CD4-positive, alpha-beta T cell (primary cell): ENCODE measurements around the gene ERC2. TPM values are rescaled to one million over a fixed set of nuclear protein-coding genes. Genes with fewer than 3 reads are reported as not detected.

Source experiments
- ATAC-seq: fragments of 200-7000 bp; cut with Tn5 transposase; one replicate; pipeline ENCODE4 v1.10.0; 2022; ENCODE audit warnings: mild to moderate bottlenecking; ENCODE audit not compliant: poor library complexity
- CTCF ChIA-PET: fragments of 350-600 bp; sonication (Branson Sonifier 250); formaldehyde crosslinking; loops from one replicate; lab custom pipeline; 2021; ENCODE audit warnings: antibody characterized with exemption, inconsistent platforms; lab: Charles Lee
- POLR2A ChIA-PET: fragments of 350-600 bp; sonication (Branson Sonifier 250); formaldehyde crosslinking; loops from one replicate; lab custom pipeline; 2021; ENCODE audit warnings: antibody characterized with exemption, inconsistent platforms; lab: Charles Lee
- DNase-seq, 14 experiments: peaks; one replicate each; pipeline ENCODE4 v3.0.0-alpha.2; 2013 to 2020; ENCODE audit warnings: mixed read lengths in 2 of 14
- H3K27ac ChIP-seq, 2 donors: one replicate each; pipeline versions ENCODE4 v1.5.1 to v1.7.0; 2013; ENCODE audit warnings: low read length in 2 of 2, low read depth in 1 of 2, mild to moderate bottlenecking in 1 of 2
- H3K27me3 ChIP-seq, 2 experiments: 1 replicate in 1 of 2; 2 replicates in 1 of 2; pipeline versions ENCODE4 v1.6.1 to v1.7.0; 2013; ENCODE audit warnings: low read length in 2 of 2, control low read depth in 1 of 2, mild to moderate bottlenecking in 1 of 2, moderate library complexity in 1 of 2; ENCODE audit not compliant: insufficient read depth in 2 of 2, control insufficient read depth in 1 of 2
- H3K36me3 ChIP-seq: one replicate; pipeline ENCODE4 v1.6.1; 2013; ENCODE audit warnings: low read length, control low read depth; ENCODE audit not compliant: insufficient read depth
- H3K4me1 ChIP-seq: one replicate; pipeline ENCODE4 v1.6.1; 2013; ENCODE audit warnings: low read length, control low read depth; ENCODE audit not compliant: insufficient read depth
- H3K4me3 ChIP-seq: one replicate; pipeline ENCODE4 v1.5.1; 2013; ENCODE audit warnings: mild to moderate bottlenecking, low read length, moderate library complexity
- H3K9me3 ChIP-seq, 2 experiments: 1 replicate in 1 of 2; 2 replicates in 1 of 2; pipeline versions ENCODE4 v1.6.1 to v1.7.0; 2013; ENCODE audit warnings: low read length in 2 of 2, mild to moderate bottlenecking in 2 of 2, control low read depth in 1 of 2, moderate library complexity in 1 of 2; ENCODE audit not compliant: control insufficient read depth in 1 of 2, insufficient read depth in 1 of 2
- H3K27ac Mint-ChIP-seq: one replicate; pipeline ENCODE4 v1.8.0; 2020; ENCODE audit warnings: mixed read lengths
- H3K27me3 Mint-ChIP-seq: one replicate; pipeline ENCODE4 v1.8.0; 2021; ENCODE audit warnings: mixed read lengths
- H3K36me3 Mint-ChIP-seq: one replicate; pipeline ENCODE4 v1.8.0; 2021; ENCODE audit warnings: low read depth, mixed read lengths
- H3K4me1 Mint-ChIP-seq: one replicate; pipeline ENCODE4 v1.8.0; 2021; ENCODE audit warnings: low read depth, mixed read lengths
- H3K4me3 Mint-ChIP-seq: one replicate; pipeline ENCODE4 v1.8.0; 2020; ENCODE audit warnings: mild to moderate bottlenecking, mixed read lengths
- H3K9me3 Mint-ChIP-seq: one replicate; pipeline ENCODE4 v1.8.0; 2020; ENCODE audit warnings: mixed read lengths
- intact Hi-C, 2 experiments: fragments of 100-400 bp; cut with DNase I in 1 of 2; cut with micrococcal nuclease in 1 of 2; formaldehyde crosslinking; loops; one replicate each; pipeline versions ENCODE4 v1.15.1 to v1.9.0; 2023 to 2025; cut with DNase I, micrococcal nuclease
- total RNA-seq, 174 experiments: library from RNA in 2 of 174; stranded (reverse) in 2 of 174; gene quantifications; one replicate each; pipeline ENCODE4 v1.2.3 and lab custom pipeline; 2021 to 2026
- TF ChIP-seq, protein P1 (sequence below): fragments of 200-600 bp; IDR thresholded peaks from one replicate; pipeline ENCODE4 v1.8.0; 2022; ENCODE audit warnings: antibody characterized with exemption, mild to moderate bottlenecking

Gene ERC2
- total RNA-seq, 2 experiments from 2014 or later: not detected

DNA sequence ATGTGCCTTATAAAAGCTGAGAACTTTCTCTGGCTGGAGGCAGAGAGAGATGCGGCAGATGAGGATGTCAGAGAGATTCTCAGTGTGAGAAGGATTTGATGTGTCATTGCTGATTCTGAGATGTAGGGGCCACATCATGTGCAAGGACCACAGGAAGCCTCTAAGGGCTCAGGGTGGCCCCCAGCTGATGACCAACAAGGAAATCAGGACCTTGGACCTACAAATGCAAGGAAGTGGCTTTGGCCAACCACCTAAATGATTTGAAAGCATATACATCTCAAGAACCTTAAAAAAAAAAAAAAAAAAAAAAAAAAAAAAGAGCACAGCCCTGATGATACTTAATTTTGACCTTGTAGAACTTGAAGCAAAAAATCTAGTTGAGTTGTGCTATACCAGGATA is 282.4 kb downstream of the ERC2 start:
- H3K27me3 Mint-ChIP-seq: peaks cover 4% of the 10 kb centered on the region
- TF ChIP-seq, protein P1, sequence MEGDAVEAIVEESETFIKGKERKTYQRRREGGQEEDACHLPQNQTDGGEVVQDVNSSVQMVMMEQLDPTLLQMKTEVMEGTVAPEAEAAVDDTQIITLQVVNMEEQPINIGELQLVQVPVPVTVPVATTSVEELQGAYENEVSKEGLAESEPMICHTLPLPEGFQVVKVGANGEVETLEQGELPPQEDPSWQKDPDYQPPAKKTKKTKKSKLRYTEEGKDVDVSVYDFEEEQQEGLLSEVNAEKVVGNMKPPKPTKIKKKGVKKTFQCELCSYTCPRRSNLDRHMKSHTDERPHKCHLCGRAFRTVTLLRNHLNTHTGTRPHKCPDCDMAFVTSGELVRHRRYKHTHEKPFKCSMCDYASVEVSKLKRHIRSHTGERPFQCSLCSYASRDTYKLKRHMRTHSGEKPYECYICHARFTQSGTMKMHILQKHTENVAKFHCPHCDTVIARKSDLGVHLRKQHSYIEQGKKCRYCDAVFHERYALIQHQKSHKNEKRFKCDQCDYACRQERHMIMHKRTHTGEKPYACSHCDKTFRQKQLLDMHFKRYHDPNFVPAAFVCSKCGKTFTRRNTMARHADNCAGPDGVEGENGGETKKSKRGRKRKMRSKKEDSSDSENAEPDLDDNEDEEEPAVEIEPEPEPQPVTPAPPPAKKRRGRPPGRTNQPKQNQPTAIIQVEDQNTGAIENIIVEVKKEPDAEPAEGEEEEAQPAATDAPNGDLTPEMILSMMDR: no peak
- H3K27ac ChIP-seq: no peak overlapping the region
- ATAC-seq: no peak
- H3K9me3 ChIP-seq: no peaks in the 10 kb centered on the region
- no peak for DNase-seq
- no peak overlapping the region for H3K27ac Mint-ChIP-seq
- no peak overlapping the region for H3K4me3 ChIP-seq
- no peak overlapping the region for H3K4me3 Mint-ChIP-seq
- H3K4me1 ChIP-seq: no peaks in the 10 kb centered on the region
- no peaks in the 10 kb centered on the region for H3K27me3 ChIP-seq
- no peaks in the 10 kb centered on the region for H3K36me3 Mint-ChIP-seq
- ChIA-PET CTCF (no interaction called here), POLR2A (no interaction called here)
- no peaks in the 10 kb centered on the region for H3K36me3 ChIP-seq
- H3K9me3 Mint-ChIP-seq: no peaks in the 10 kb centered on the region
- intact Hi-C loops: no loop called here
- no peaks in the 10 kb centered on the region for H3K4me1 Mint-ChIP-seq

DNA sequence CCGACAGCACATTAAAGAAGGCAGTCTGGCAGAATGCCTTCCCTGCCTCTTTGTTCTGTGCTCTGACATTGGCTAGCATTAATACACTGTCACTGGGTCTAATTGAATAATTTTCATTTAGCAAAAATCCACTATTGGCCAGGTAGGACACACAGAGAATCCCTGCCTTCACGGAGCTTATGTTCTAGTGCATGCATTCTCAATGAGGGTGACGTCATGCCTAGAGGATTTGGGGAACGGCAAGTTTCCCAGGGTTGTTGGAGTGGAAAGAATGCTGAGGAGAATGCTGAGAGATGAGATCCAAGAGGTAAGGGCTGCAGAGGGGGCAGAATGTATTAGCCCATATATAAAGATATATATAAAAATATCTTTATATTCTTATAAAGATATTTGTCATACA is 284.7 kb downstream of the ERC2 start:
- intact Hi-C loops: no loop called here
- Mint-ChIP-seq H3K36me3 (no peaks in the 10 kb centered on the region), H3K27me3 (no peaks in the 10 kb centered on the region), H3K9me3 (peaks cover 2% of the 10 kb centered on the region), H3K4me1 (no peaks in the 10 kb centered on the region), H3K4me3 (no peak overlapping the region), H3K27ac (no peak overlapping the region)
- Histone ChIP-seq H3K27me3 (no peaks in the 10 kb centered on the region), H3K4me3 (no peak overlapping the region), H3K9me3 (no peaks in the 10 kb centered on the region), H3K27ac (no peak overlapping the region), H3K36me3 (no peaks in the 10 kb centered on the region), H3K4me1 (no peaks in the 10 kb centered on the region)
- no peak for ATAC-seq
- CTCF ChIA-PET: no interaction called here
- TF ChIP-seq, protein P1: no peak
- POLR2A ChIA-PET: no interaction called here
- DNase-seq: no peak

DNA sequence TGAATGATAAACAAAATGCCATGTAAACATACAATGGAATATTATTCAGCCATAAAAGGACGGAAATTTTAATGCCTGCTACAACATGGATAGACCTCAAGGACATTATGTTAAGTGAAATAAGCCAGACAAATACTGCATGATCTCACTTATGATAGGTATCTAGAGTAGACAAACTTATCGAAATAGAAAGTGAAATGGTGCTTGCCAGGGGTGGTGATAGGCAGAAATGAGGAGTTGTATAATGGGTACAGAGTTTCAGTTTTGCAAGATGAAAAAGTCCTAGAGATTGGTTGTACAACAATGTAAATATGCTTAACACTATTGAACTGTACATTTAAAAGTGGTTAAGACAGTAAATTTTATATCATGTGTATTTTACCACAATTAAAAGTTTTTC is 287.8 kb downstream of the ERC2 start:
- Histone ChIP-seq H3K27ac (no peak overlapping the region), H3K4me1 (no peaks in the 10 kb centered on the region), H3K4me3 (no peak overlapping the region), H3K27me3 (no peaks in the 10 kb centered on the region), H3K9me3 (no peaks in the 10 kb centered on the region), H3K36me3 (no peaks in the 10 kb centered on the region)
- CTCF ChIA-PET: no interaction called here
- Mint-ChIP-seq H3K27me3 (no peaks in the 10 kb centered on the region), H3K27ac (no peak overlapping the region), H3K9me3 (peaks cover 2% of the 10 kb centered on the region), H3K36me3 (no peaks in the 10 kb centered on the region), H3K4me3 (no peak overlapping the region), H3K4me1 (no peaks in the 10 kb centered on the region)
- POLR2A ChIA-PET: no interaction called here
- DNase-seq (no peak), ATAC-seq (no peak)
- intact Hi-C loops: no loop called here
- TF ChIP-seq, protein P1: no peak
